B cell (primary cell): ENCODE measurements around the gene GMPR2.

Source experiments
- CTCF ChIP-seq: fragments of 200-600 bp; IDR thresholded peaks from one replicate; pipeline ENCODE4 v1.8.0; 2022; ENCODE audit warnings: antibody characterized with exemption, mild to moderate bottlenecking
- EZH2 ChIP-seq: IDR thresholded peaks from 2 replicates; pipeline ENCODE4 v1.6.1; 2012; ENCODE audit warnings: borderline replicate concordance, low read depth, mild to moderate bottlenecking, moderate library complexity, low read length; ENCODE audit not compliant: insufficient read depth, poor library complexity, severe bottlenecking

GRCh38 chr14:24234095-24235005, 1.6 kb downstream of the GMPR2 start:
- no peak for TF ChIP-seq CTCF
- no peak for TF ChIP-seq EZH2
